GM19043 (cell line): ENCODE results near the gene CNMD.

Experiments used
- ATAC-seq: cut with Tn5 transposase; IDR thresholded peaks from one replicate; pipeline ENCODE4 v1.9.1; 2021; ENCODE audit warnings: low read depth; ENCODE audit not compliant: unreplicated experiment

Gene CNMD

DNA sequence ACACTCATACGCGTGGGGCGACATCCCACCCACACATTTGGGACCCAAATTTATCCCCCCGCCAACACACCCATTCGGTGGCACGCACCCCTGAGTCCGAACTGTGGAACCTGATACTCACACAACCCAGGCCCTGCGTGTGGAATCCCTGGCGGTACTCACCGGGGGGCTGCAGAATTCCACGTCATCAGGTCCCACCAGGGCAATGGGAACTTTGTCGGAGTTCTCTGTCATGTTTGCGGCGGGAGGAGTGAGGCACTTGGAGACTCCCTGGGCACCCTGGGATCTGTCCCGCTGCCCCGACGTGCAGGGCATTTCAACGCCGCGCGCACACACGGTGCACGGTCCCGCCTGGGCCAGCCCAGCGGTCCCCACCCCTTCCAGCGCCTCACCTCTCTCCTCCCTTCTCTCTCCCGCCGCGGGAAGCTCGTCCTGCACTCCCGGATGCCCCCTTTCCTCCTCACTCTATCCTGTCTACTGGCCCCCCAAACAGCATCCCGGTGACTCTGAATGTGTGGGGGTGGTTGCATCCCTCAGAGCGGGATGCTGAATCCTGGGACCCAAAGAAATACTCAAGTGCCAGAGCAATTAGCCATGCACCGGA is at the start of gene CNMD:
TSS of gene CNMD (minus strand) at position 353 of the 604 bp plus-strand sequence. CDS start at position 234, 119 bp downstream.
- ATAC-seq: no peak

DNA sequence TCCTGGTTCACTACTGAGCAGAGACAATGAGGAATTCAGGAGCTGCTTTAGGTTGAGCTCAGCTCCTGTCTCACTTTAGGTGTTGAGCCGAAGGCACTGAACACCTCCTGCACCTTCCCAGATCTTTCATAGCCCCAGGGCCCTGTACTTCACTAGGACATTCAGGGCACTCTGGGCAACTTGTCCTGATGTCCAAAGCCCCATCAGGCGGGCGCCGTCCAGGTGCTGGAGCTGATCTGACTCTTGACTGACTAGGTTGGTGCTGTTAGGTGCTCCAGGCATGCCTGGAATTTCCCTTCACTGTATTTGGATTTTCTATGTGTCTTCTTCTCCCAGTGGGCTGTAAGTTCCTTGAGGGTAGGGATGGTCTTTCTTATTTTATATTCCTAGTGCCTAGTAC is 48.4 kb upstream of the CNMD start:
- ATAC-seq: no peak

DNA sequence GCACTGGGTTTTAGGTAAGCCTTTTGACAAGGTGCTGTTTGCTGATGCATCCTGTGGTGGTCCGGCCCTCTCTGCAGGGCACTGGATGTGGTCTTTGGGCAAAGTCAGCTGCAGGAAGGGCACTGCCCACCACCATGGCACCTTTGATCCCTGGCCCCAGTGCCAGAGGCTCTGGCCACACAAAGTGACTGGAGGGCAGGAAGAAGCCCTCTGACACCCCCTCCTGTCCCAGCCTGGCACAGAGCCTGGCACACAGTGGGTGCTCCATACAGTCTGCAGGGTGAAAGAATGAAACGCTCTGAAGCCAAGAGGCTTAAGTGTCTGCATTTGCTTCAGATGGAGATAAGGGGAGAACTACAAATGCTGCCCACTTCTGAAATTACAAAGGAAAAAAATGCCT is 47.6 kb upstream of the CNMD start:
- no peak for ATAC-seq

- ATAC-seq: no peak
Measured at GRCh38 chr13:52786766-52787165, 47.1 kb upstream of the CNMD start.

DNA sequence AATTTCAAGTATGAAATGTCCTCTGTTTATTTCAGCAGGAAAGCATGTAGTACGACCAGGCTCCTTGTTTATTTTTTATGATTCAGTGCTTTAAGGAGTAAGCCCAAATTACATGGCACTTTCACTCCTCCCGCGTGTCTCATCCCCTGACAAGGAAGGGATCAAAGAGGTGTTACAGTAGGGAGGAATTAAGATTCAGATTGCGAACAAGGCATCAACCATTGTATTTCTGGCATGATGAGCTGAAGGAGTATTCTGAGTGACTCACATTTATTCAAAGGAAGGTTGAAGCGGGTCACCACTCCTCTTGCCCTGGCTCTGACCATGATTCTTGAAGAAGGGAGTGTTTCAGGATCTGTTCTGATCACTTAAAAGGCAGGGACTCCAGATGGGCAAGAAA is 46.1 kb upstream of the CNMD start:
- ATAC-seq: no peak

DNA sequence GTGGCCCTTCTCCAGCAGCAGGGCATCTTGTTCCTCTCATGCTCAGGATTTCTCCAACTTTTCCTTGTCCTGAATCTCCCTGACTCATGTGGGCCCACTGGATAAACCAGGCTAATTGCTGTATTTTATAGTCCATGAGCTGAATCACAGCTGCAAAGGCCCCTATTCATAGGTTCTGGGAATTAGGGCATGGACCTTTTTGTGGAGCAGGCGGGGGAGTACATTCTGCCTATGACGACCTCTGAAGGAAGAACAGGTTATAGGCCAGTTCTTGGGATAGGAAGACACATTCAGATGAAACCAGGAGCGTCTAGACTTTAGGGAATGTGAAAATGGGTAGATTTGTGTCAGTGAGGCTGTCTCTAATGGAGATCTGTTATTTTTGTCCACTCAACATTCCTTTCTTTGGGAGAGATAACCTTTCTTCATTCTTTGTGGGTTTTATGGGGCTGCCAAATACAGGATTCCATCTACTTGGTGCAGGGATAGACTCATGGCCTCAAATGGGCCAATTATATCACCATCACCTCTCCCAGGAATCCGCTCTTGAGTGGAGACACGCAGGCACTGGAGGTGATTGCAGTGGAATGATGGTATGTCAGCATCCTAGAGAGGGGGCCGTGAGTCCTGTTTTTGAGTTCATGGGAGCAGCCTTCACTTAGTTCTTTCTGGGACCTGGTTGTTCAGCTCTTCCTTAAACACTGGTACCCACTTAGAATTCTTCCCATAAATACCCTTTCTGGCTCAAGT is 45.1 kb upstream of the CNMD start:
- no peak for ATAC-seq

GRCh38 chr13:52783943-52784342 is 44.3 kb upstream of the CNMD start:
- ATAC-seq: no peak

DNA sequence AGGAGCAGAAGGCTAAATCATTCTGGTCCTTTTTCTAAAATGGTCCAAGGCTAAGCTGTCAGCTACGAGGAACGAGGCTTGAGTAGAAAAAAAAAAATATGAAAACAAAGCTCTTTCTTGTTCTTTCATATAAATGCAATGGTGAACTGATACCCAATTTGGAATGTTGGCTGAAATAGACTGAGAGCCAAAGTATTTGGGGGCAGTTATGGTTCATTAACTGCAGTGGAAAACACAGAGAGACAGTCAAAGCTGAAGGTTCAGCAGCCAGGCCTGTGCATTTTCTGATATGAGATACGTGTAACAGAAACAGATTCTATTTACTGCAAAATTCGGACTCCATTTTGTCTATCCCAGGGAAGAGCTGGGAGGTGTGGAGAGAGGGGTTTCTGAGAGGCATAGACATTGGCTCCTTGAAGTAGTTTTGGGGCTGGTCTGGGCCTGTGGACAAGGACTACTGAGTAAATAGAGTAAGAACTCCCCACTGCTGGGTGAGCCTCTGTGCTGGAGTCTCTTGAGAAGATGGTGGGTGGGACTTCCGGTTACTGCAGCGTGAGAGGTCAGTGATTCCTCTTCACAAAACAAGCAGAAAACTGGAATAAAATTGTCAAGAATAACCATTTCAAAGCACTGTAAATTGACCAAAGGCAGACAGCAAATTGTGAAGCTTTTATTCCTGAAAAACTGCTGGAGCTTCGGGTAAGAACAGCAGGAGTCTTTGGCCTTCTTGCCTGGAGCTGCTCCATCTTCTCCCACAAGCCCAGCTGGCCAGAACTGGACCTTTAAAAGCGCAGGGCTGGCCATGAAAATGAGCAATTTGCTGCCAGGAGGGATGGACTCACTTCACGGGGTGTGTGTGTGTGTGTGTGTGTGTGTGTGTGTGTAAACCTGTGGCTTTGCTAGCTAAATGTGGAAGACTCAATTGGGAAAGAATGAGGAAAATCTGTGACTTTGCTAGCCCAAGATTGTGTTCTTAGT is 43.1 kb upstream of the CNMD start:
- no peak for ATAC-seq

DNA sequence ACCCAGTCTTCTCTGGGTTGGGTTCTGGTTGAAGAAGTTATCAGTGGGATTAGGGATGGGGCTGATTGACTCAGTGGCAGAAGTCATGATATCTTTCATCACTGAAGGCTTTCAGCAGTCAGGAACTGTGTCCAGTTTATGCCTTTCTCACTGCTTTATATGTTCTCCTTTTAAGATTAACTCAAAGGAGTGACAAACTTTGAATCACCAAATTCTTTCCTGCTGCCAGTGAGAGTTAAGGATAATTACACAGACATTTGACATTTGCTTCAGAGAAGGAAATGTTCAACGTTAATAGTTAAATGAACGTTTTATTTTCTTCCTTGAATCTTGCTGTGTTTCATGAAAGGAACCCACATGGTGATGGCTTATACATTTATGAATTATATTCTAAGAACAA is 41.0 kb upstream of the CNMD start:
- ATAC-seq: no peak

- no peak for ATAC-seq
Measured at GRCh38 chr13:52780092-52780491, 40.5 kb upstream of the CNMD start.

DNA sequence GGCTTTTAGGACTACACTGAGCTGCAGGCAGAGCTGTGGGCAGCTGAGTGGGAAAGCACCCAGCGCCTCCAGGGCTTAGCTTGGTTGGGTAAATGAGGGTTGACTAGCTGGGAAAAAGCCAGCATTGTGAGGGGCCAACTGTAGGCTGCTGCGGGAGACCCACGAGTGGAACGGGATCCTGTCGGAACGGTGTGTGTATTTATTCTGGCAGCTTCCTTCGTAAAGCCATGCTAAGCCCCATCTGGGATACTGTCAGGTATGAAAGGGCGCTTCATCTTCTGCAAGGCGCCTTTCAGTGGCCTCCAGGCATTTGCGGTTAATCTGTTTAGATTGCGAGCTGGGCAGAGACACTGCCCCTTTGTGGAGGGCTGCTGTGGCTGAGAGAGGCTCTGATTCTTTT is 39.5 kb upstream of the CNMD start:
- no peak for ATAC-seq

DNA sequence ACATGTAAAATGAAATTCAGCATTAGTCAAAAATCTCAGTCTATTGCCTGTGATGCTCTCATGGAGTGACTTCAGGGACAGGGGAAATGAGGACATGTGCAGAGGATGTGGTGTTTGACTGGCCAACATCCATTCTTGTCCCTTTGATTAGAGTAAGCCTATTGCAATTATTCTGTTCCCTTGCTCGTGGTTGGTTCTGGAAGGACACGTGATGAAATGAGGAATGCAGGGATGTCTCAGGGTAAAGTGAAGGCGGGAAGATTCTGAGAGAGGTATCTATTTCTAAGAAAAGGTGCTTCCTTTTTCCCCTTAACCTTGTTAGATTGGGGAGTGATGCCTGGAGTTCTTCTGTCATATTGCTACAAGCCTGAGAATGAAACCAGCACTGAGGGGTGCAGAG is 37.1 kb upstream of the CNMD start:
- no peak for ATAC-seq

- ATAC-seq: no peak
Measured at GRCh38 chr13:52775511-52775910, 35.9 kb upstream of the CNMD start.

DNA sequence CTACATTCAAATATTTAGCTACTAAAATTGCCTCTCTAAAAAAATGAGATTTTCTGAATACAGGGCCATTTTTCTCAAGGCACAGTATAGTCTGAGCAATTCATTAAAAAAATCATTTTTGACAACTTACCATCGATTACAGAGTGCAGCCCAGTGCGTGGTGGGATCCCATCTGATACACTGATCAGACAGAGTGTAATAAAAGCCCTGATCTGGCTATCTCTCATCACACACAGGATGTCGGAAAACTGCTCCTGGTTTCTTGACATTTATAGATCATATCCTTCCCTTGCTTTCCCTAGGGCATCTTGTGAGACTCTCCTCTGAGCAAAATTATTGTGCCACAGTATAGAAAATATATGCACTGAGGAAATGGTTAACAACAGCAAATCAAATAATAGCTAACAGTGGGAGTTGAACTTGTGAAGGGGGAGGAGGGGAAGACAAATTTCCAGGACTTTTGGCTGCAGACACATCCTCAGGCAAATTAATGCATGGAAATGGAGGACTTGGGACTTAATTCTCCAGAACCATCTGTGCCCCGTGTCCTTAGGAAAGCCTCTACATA is 28.4 kb upstream of the CNMD start:
- no peak for ATAC-seq

- no peak for ATAC-seq
Measured at GRCh38 chr13:52765611-52766390, 26.2 kb upstream of the CNMD start.

DNA sequence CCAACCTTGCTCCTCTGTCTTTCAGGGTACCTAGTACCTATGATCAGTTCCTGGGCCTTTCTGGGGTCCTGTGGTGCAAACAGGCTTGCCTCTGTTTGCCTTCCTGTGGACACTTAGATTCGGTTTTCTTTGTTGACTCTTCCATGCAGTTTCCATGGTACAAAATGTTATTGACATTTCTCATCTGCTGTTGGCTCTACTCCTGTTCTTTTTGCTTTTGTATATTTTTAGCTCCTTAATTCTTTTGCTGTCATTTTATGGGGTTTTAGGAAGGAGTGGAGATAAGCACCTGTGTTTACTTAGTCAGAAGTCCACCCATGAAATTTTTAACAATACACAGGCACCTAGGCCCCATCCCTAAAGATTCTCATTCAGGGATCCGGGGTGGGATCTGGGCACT is 20.5 kb upstream of the CNMD start:
- no peak for ATAC-seq

GRCh38 chr13:52758114-52758513 is 18.5 kb upstream of the CNMD start:
- ATAC-seq: no peak

- ATAC-seq: no peak
Measured at GRCh38 chr13:52751196-52751595, 11.6 kb upstream of the CNMD start.

GRCh38 chr13:52750713-52751112 is 11.1 kb upstream of the CNMD start:
- no peak for ATAC-seq

GRCh38 chr13:52749419-52749818 is 9.8 kb upstream of the CNMD start:
- no peak for ATAC-seq
